Skeletal muscle satellite cell (primary cell): Measurements from ENCODE around the gene CAMSAP3.

ENCODE experiments used
- H3K27me3 ChIP-seq: 2 replicates; pipeline ENCODE4 v1.7.0; 2013; ENCODE audit warnings: low read length; ENCODE audit not compliant: control insufficient read depth, insufficient read depth
- H3K36me3 ChIP-seq: 2 replicates; pipeline ENCODE4 v1.7.0; 2013; ENCODE audit warnings: mild to moderate bottlenecking, control low read depth, low read length; ENCODE audit not compliant: insufficient read depth
- H3K4me1 ChIP-seq: 2 replicates; pipeline ENCODE4 v1.7.0; 2013; ENCODE audit warnings: low read length; ENCODE audit not compliant: control insufficient read depth, insufficient read depth
- H3K4me2 ChIP-seq: 2 replicates; pipeline ENCODE4 v1.7.0; 2013; ENCODE audit warnings: mild to moderate bottlenecking, low read length
- H3K4me3 ChIP-seq: 2 replicates; pipeline ENCODE4 v1.7.0; 2013; ENCODE audit warnings: low read length
- H3K9ac ChIP-seq: 2 replicates; pipeline ENCODE4 v1.7.0; 2013; ENCODE audit warnings: mild to moderate bottlenecking, low read depth, low read length, moderate library complexity
- H3K9me3 ChIP-seq: replicated peaks from 2 replicates; pipeline ENCODE4 v1.7.0; 2013; ENCODE audit warnings: mild to moderate bottlenecking, control low read depth, low read length

CAMSAP3 gene

GRCh38 chr19:7648265-7649014 lies 52.8 kb downstream of the CAMSAP3 start:
- H3K9me3 ChIP-seq, result no peaks in the 10 kb centered on the region
- no peak overlapping the region for H3K9ac ChIP-seq
- H3K4me2 ChIP-seq, result no peak overlapping the region
- H3K27me3 ChIP-seq, result peaks cover 9% of the 10 kb centered on the region
- peaks cover 3% of the 10 kb centered on the region for H3K4me1 ChIP-seq
- no peaks in the 10 kb centered on the region for H3K36me3 ChIP-seq
- no peak overlapping the region for H3K4me3 ChIP-seq

GRCh38 chr19:7650148-7650547 lies 54.5 kb downstream of the CAMSAP3 start:
- H3K27me3 ChIP-seq, result peaks cover 9% of the 10 kb centered on the region
- H3K36me3 ChIP-seq, result no peaks in the 10 kb centered on the region
- H3K4me2 ChIP-seq, result no peak overlapping the region
- H3K4me3 ChIP-seq, result no peak overlapping the region
- no peaks in the 10 kb centered on the region for H3K9me3 ChIP-seq
- peaks cover 3% of the 10 kb centered on the region for H3K4me1 ChIP-seq
- no peak overlapping the region for H3K9ac ChIP-seq

GRCh38 chr19:7652061-7652641 lies 56.5 kb downstream of the CAMSAP3 start:
- Histone ChIP-seq H3K9ac (no peak overlapping the region), H3K9me3 (no peaks in the 10 kb centered on the region), H3K4me1 (peaks cover 3% of the 10 kb centered on the region), H3K36me3 (no peaks in the 10 kb centered on the region), H3K4me2 (peak overlapping the region; percentile 79), H3K27me3 (peaks cover 9% of the 10 kb centered on the region), H3K4me3 (peak overlapping the region; percentile 57)

- H3K4me2 ChIP-seq, result no peak overlapping the region
- H3K9ac ChIP-seq, result no peak overlapping the region
- no peak overlapping the region for H3K4me3 ChIP-seq
- peaks cover 3% of the 10 kb centered on the region for H3K4me1 ChIP-seq
- peaks cover 24% of the 10 kb centered on the region for H3K27me3 ChIP-seq
- H3K36me3 ChIP-seq, result no peaks in the 10 kb centered on the region
- no peaks in the 10 kb centered on the region for H3K9me3 ChIP-seq
These were observed 58.7 kb downstream of the CAMSAP3 start for GRCh38 chr19:7654401-7654800.

- Histone ChIP-seq H3K9me3 (no peaks in the 10 kb centered on the region), H3K36me3 (no peaks in the 10 kb centered on the region), H3K27me3 (peaks cover 22% of the 10 kb centered on the region), H3K4me1 (peaks cover 3% of the 10 kb centered on the region), H3K9ac (no peak overlapping the region), H3K4me3 (no peak overlapping the region), H3K4me2 (no peak overlapping the region)
These were observed 59.9 kb downstream of the CAMSAP3 start for GRCh38 chr19:7655581-7655980.

GRCh38 chr19:7657131-7657751 lies 61.6 kb downstream of the CAMSAP3 start:
- no peak overlapping the region for H3K4me2 ChIP-seq
- H3K9ac ChIP-seq, result no peak overlapping the region
- peaks cover 1% of the 10 kb centered on the region for H3K4me1 ChIP-seq

GRCh38 chr19:7658219-7658686 lies 62.6 kb downstream of the CAMSAP3 start:
- H3K9ac ChIP-seq, result no peak overlapping the region
- no peak overlapping the region for H3K4me3 ChIP-seq
- peaks cover 21% of the 10 kb centered on the region for H3K27me3 ChIP-seq

More at GRCh38 chr19:7657131-7657751, 61.6 kb downstream of the CAMSAP3 start:
- Histone ChIP-seq H3K4me3 (no peak overlapping the region), H3K27me3 (peaks cover 17% of the 10 kb centered on the region), H3K36me3 (no peaks in the 10 kb centered on the region), H3K9me3 (no peaks in the 10 kb centered on the region)

GRCh38 chr19:7661744-7662538 lies 66.3 kb downstream of the CAMSAP3 start:
- Histone ChIP-seq H3K9ac (no peak overlapping the region), H3K36me3 (no peaks in the 10 kb centered on the region), H3K27me3 (peaks cover 24% of the 10 kb centered on the region), H3K9me3 (no peaks in the 10 kb centered on the region), H3K4me2 (no peak overlapping the region), H3K4me3 (no peak overlapping the region), H3K4me1 (no peaks in the 10 kb centered on the region)

More at GRCh38 chr19:7658219-7658686, 62.6 kb downstream of the CAMSAP3 start:
- Histone ChIP-seq H3K4me1 (no peaks in the 10 kb centered on the region), H3K9me3 (no peaks in the 10 kb centered on the region), H3K4me2 (no peak overlapping the region), H3K36me3 (no peaks in the 10 kb centered on the region)

- H3K4me3 ChIP-seq, result no peak overlapping the region
- H3K27me3 ChIP-seq, result peaks cover 20% of the 10 kb centered on the region
- no peaks in the 10 kb centered on the region for H3K9me3 ChIP-seq
- no peak overlapping the region for H3K4me2 ChIP-seq
- no peaks in the 10 kb centered on the region for H3K4me1 ChIP-seq
- H3K36me3 ChIP-seq, result no peaks in the 10 kb centered on the region
- H3K9ac ChIP-seq, result no peak overlapping the region
These were observed 67.0 kb downstream of the CAMSAP3 start for GRCh38 chr19:7662657-7663056.

- no peak overlapping the region for H3K4me2 ChIP-seq
- H3K4me1 ChIP-seq, result no peaks in the 10 kb centered on the region
- H3K9ac ChIP-seq, result no peak overlapping the region
- H3K27me3 ChIP-seq, result peaks cover 11% of the 10 kb centered on the region
- H3K9me3 ChIP-seq, result no peaks in the 10 kb centered on the region
- no peak overlapping the region for H3K4me3 ChIP-seq
- no peaks in the 10 kb centered on the region for H3K36me3 ChIP-seq
These were observed 68.0 kb downstream of the CAMSAP3 start for GRCh38 chr19:7663706-7664105.

- Histone ChIP-seq H3K9me3 (no peaks in the 10 kb centered on the region), H3K9ac (no peak overlapping the region), H3K27me3 (peaks cover 16% of the 10 kb centered on the region), H3K36me3 (no peaks in the 10 kb centered on the region), H3K4me3 (no peak overlapping the region), H3K4me2 (no peak overlapping the region), H3K4me1 (no peaks in the 10 kb centered on the region)
These were observed 69.4 kb downstream of the CAMSAP3 start for GRCh38 chr19:7665076-7665475.
